Measurements from ENCODE around the gene FKTN.
A peak's percentile ranks its signal among the peaks of the same experiment; 100 is the strongest.
"Not testable (repeated sequence)": the region's sequence is repeated elsewhere in the genome, so short reads cannot be mapped to it uniquely, and the experiment has no call there.

Gene FKTN

GRCh38 chr9:105557804-105558610 lies at the start of gene FKTN:
Gene FKTN (plus strand): TSS chr9:105558131. CDS start chr9:105575033, 16,902 bp downstream.
- TF ChIP-seq POLR2A (IDR thresholded peaks at IDR 0.05; ENCODE audit: low read length) (peak; percentile 64), GATA1 (IDR thresholded peaks at IDR 0.05; ENCODE audit: low read depth, low read length) (no peak)
- peak; percentile 87 to 88 for DNase-seq

- DNase-seq, result no peak
- no peak for TF ChIP-seq POLR2A (IDR thresholded peaks at IDR 0.05; ENCODE audit: low read length)
- no peak for TF ChIP-seq GATA1 (IDR thresholded peaks at IDR 0.05; ENCODE audit: low read depth, low read length)
Measured at GRCh38 chr9:105508530-105508929, 49.4 kb upstream of the FKTN start.

GRCh38 chr9:105510024-105510423 lies 47.9 kb upstream of the FKTN start:
- no peak for TF ChIP-seq POLR2A (IDR thresholded peaks at IDR 0.05; ENCODE audit: low read length)
- TF ChIP-seq GATA1 (IDR thresholded peaks at IDR 0.05; ENCODE audit: low read depth, low read length), result no peak
- DNase-seq, result no peak

GRCh38 chr9:105511446-105511845 lies 46.5 kb upstream of the FKTN start:
- TF ChIP-seq GATA1 (IDR thresholded peaks at IDR 0.05; ENCODE audit: low read depth, low read length), result no peak
- TF ChIP-seq POLR2A (IDR thresholded peaks at IDR 0.05; ENCODE audit: low read length), result no peak
- DNase-seq, result no peak

- TF ChIP-seq GATA1 (IDR thresholded peaks at IDR 0.05; ENCODE audit: low read depth, low read length) (no peak), POLR2A (IDR thresholded peaks at IDR 0.05; ENCODE audit: low read length) (no peak)
- peak in 1 of 2 experiments; percentile 51 for DNase-seq
Measured at GRCh38 chr9:105515811-105516413, 42.0 kb upstream of the FKTN start.

- peak; percentile 41 to 60 for DNase-seq
Measured at GRCh38 chr9:105519710-105520369, 38.1 kb upstream of the FKTN start.

- not testable (repeated sequence) for DNase-seq
Measured at GRCh38 chr9:105520992-105521391, 36.9 kb upstream of the FKTN start.

- not testable (repeated sequence) for DNase-seq
Measured at GRCh38 chr9:105522618-105523385, 35.1 kb upstream of the FKTN start.

GRCh38 chr9:105531530-105531929 lies 26.4 kb upstream of the FKTN start:
- TF ChIP-seq POLR2A (IDR thresholded peaks at IDR 0.05; ENCODE audit: low read length) (no peak), GATA1 (IDR thresholded peaks at IDR 0.05; ENCODE audit: low read depth, low read length) (no peak)
- DNase-seq, result no peak

- TF ChIP-seq POLR2A (IDR thresholded peaks at IDR 0.05; ENCODE audit: low read length), result no peak
- no peak for TF ChIP-seq GATA1 (IDR thresholded peaks at IDR 0.05; ENCODE audit: low read depth, low read length)
- no peak for DNase-seq
Measured at GRCh38 chr9:105535920-105536668, 21.8 kb upstream of the FKTN start.

GRCh38 chr9:105539452-105539851 lies 18.5 kb upstream of the FKTN start:
- TF ChIP-seq GATA1 (IDR thresholded peaks at IDR 0.05; ENCODE audit: low read depth, low read length) (no peak), POLR2A (IDR thresholded peaks at IDR 0.05; ENCODE audit: low read length) (no peak)
- peak; percentile 10 to 16 for DNase-seq

GRCh38 chr9:105541838-105542237 lies 16.1 kb upstream of the FKTN start:
- no peak for DNase-seq
- TF ChIP-seq POLR2A (IDR thresholded peaks at IDR 0.05; ENCODE audit: low read length), result no peak
- no peak for TF ChIP-seq GATA1 (IDR thresholded peaks at IDR 0.05; ENCODE audit: low read depth, low read length)

GRCh38 chr9:105554042-105554441 lies 3.9 kb upstream of the FKTN start:
- DNase-seq, result no peak
- TF ChIP-seq POLR2A (IDR thresholded peaks at IDR 0.05; ENCODE audit: low read length) (no peak), GATA1 (IDR thresholded peaks at IDR 0.05; ENCODE audit: low read depth, low read length) (no peak)

All from erythroblast (primary cell).